Naive thymus-derived CD4-positive, alpha-beta T cell (primary cell): Measurements from ENCODE around the gene CES4A. TPM values are rescaled to one million over a fixed set of nuclear protein-coding genes. Genes with fewer than 3 reads are reported as not detected.

Source experiments
- ATAC-seq: fragments of 150-1000 bp; cut with Tn5 transposase; 2 replicates; pipeline ENCODE4 v1.10.0; 2021; ENCODE audit warnings: mild to moderate bottlenecking, moderate library complexity
- CTCF ChIA-PET: fragments of 350-600 bp; sonication (Branson Sonifier 250); formaldehyde crosslinking; loops from one replicate; lab custom pipeline; 2021; ENCODE audit warnings: antibody characterized with exemption; lab: Charles Lee
- POLR2A ChIA-PET: fragments of 350-600 bp; sonication (Branson Sonifier 250); formaldehyde crosslinking; loops from one replicate; lab custom pipeline; 2021; ENCODE audit warnings: antibody characterized with exemption, inconsistent platforms; lab: Charles Lee
- DNase-seq, 9 donors: peaks; one replicate each; pipeline versions ENCODE4 v3.0.0 to v3.0.0-alpha.2; 2020 to 2022; ENCODE audit warnings: mixed read lengths in 1 of 9
- H3K27ac ChIP-seq: one replicate; pipeline ENCODE4 v1.7.0; 2013; ENCODE audit warnings: mild to moderate bottlenecking, low read depth, low read length, moderate library complexity
- H3K27me3 ChIP-seq, 2 donors: one replicate each; pipeline ENCODE4 v1.7.0; 2013; ENCODE audit warnings: low read length in 2 of 2, mild to moderate bottlenecking in 2 of 2, moderate library complexity in 2 of 2; ENCODE audit not compliant: control insufficient read depth in 2 of 2, insufficient read depth in 2 of 2
- H3K36me3 ChIP-seq, 3 experiments: 1 replicate in 2 of 3; 2 replicates in 1 of 3; pipeline ENCODE4 v1.7.0; 2013; ENCODE audit warnings: low read length in 3 of 3, mild to moderate bottlenecking in 3 of 3, moderate library complexity in 1 of 3; ENCODE audit not compliant: insufficient read depth in 3 of 3, control insufficient read depth in 2 of 3
- H3K4me1 ChIP-seq, 2 donors: one replicate each; pipeline ENCODE4 v1.7.0; 2013; ENCODE audit warnings: low read length in 2 of 2, mild to moderate bottlenecking in 2 of 2, moderate library complexity in 1 of 2; ENCODE audit not compliant: control insufficient read depth in 2 of 2, insufficient read depth in 2 of 2
- H3K4me3 ChIP-seq: 2 replicates; pipeline ENCODE4 v1.7.0; 2013; ENCODE audit warnings: mild to moderate bottlenecking, low read length
- H3K9me3 ChIP-seq, 3 experiments: 1 replicate in 2 of 3; 2 replicates in 1 of 3; pipeline ENCODE4 v1.7.0; 2013; ENCODE audit warnings: low read length in 3 of 3; ENCODE audit not compliant: control insufficient read depth in 2 of 3
- H3K27ac Mint-ChIP-seq, 9 donors: one replicate each; pipeline ENCODE4 v1.8.0; 2020 to 2022; ENCODE audit warnings: mixed read lengths in 9 of 9, mild to moderate bottlenecking in 8 of 9, moderate library complexity in 5 of 9, inconsistent platforms in 2 of 9
- H3K27me3 Mint-ChIP-seq, 5 donors: one replicate each; pipeline ENCODE4 v1.8.0; 2021 to 2022; ENCODE audit warnings: mixed read lengths in 5 of 5, mild to moderate bottlenecking in 1 of 5
- H3K36me3 Mint-ChIP-seq, 5 donors: one replicate each; pipeline ENCODE4 v1.8.0; 2020 to 2022; ENCODE audit warnings: mixed read lengths in 5 of 5, mild to moderate bottlenecking in 3 of 5, inconsistent platforms in 1 of 5
- H3K4me1 Mint-ChIP-seq, 7 donors: one replicate each; pipeline ENCODE4 v1.8.0; 2020 to 2022; ENCODE audit warnings: mixed read lengths in 7 of 7, mild to moderate bottlenecking in 3 of 7, inconsistent platforms in 1 of 7
- H3K4me3 Mint-ChIP-seq, 10 donors: one replicate each; pipeline ENCODE4 v1.8.0; 2020 to 2022; ENCODE audit warnings: mild to moderate bottlenecking in 10 of 10, mixed read lengths in 10 of 10, moderate library complexity in 6 of 10, inconsistent platforms in 2 of 10
- H3K9me3 Mint-ChIP-seq, 11 donors: one replicate each; pipeline ENCODE4 v1.8.0; 2020 to 2022; ENCODE audit warnings: mixed read lengths in 11 of 11, mild to moderate bottlenecking in 4 of 11, inconsistent platforms in 1 of 11, moderate library complexity in 1 of 11
- intact Hi-C, 2 donors: fragments of 100-400 bp; cut with micrococcal nuclease; formaldehyde crosslinking; loops; one replicate each; pipeline ENCODE4 v1.15.1; 2023
- polyA plus RNA-seq, 2 donors: library from polyadenylated mRNA; unstranded; fragments of 300-500 nt; fragmentation: Illumina TruSeq; gene quantifications; one replicate each; pipeline ENCODE4 v1.2.3, GENCODE V29; 2021
- total RNA-seq, 6 experiments: library from RNA in 5 of 6; stranded (reverse) in 5 of 6; gene quantifications; 1 replicate in 5 of 6; 2 replicates in 1 of 6; pipeline ENCODE4 v1.2.3 and lab custom pipeline; 2021 to 2026

CES4A gene
- total and polyA plus RNA-seq, 7 experiments from 2014 or later, result 5.1 to 53.8 (median 20.5) TPM

DNA sequence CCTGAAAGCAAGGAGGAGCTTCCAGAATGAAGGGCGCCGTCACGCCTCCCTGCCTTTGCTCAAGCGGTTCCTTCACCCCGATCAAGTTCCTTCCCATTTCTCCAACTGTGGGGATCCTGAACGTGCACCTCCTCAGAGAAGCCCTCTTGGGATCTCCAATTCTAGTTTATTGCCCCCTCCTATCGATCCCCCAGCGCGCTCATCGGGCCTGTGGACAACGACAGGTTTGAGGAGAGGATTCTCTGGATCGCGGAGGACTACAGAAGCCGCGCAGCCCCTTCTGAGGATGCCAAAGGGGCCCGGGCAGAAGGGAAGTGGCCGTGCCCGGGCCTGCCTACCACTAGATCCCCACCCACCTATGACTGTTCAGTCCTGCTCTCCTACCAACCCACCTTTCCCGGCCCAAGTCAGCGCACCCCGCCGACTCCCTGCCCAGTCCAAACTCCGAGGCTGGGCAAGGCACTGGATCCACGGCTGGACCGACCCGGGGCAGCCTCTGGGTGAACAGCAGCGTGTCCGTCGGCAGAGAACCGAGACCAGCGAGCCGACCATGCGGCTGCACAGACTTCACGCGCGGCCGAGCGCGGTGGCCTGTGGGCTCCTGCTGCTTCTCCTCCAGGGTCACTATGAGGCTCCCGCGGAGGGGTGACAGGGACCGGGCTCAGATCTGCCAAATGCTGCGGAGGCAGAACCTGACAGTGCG is 40.1 kb upstream of the CES4A start:
- Mint-ChIP-seq H3K9me3 (peaks cover 0 to 7% (median 0%) of the 10 kb centered on the region in 11 donors), H3K27me3 (peaks cover 29 to 39% (median 39%) of the 10 kb centered on the region in 5 donors), H3K27ac (peak overlapping the region in 3 of 9 donors; percentile 18 to 59 (median 45)), H3K4me1 (peaks cover 13 to 24% (median 18%) of the 10 kb centered on the region in 7 donors), H3K36me3 (peaks cover 0 to 6% (median 0%) of the 10 kb centered on the region in 5 donors), H3K4me3 (peak overlapping the region; percentile 83 to 95 (median 92))
- H3K36me3 ChIP-seq, result peaks cover 0 to 6% (median 0%) of the 10 kb centered on the region in 3 experiments
- ATAC-seq, result peak; percentile 16
- peak overlapping the region; percentile 26 for H3K27ac ChIP-seq
- H3K4me1 ChIP-seq, result peaks cover 0 to 4% of the 10 kb centered on the region in 2 donors
- ChIA-PET POLR2A (no interaction called here), CTCF (interaction anchor here (0.6 kb wide), 2 partner anchors 12 to 29 kb away, joined by 3 read pairs; no protein-coding TSS in a partner anchor)
- no peaks in the 10 kb centered on the region for H3K27me3 ChIP-seq
- peak in 1 of 9 donors; percentile 15 for DNase-seq
- no peaks in the 10 kb centered on the region for H3K9me3 ChIP-seq
- intact Hi-C loops, result loop anchor here (5.0 kb wide), 3 partner anchors 51 to 329 kb away; partner anchors contain the start of genes CBFB (in 1 of the 2) and PLEKHG4 (in 1 of the 2)
- peak overlapping the region; percentile 45 for H3K4me3 ChIP-seq

DNA sequence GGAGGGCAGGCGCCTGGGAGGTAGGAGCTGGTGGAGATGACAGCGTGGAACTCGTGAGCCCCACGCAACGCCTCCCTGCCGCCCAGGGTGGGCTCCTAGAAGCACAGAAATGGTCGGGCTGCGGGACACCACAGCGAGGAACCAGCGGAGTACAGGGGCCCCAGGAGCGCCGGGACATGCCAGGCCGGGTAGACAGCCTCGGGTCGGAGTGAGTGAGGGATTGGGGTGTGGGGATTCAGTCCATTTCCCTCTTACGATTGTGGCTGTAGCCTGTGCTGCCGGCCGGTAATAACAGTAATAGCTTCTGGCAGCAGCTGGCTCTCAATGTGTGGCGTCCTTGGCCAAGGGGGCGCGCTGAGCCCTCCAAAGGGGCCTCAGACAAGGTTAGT is 39.6 kb upstream of the CES4A start:
- Histone ChIP-seq H3K4me1 (peaks cover 0 to 4% of the 10 kb centered on the region in 2 donors), H3K36me3 (peaks cover 0 to under 1% (median 0%) of the 10 kb centered on the region in 3 experiments), H3K9me3 (no peaks in the 10 kb centered on the region), H3K4me3 (no peak overlapping the region), H3K27ac (no peak overlapping the region), H3K27me3 (no peaks in the 10 kb centered on the region)
- DNase-seq, result no peak
- Mint-ChIP-seq H3K27ac (no peak overlapping the region), H3K9me3 (peaks cover 0 to 7% (median 0%) of the 10 kb centered on the region in 11 donors), H3K4me3 (peak overlapping the region; percentile 83 to 95 (median 92)), H3K36me3 (peaks cover 0 to 6% (median 0%) of the 10 kb centered on the region in 5 donors), H3K4me1 (peaks cover 13 to 25% (median 19%) of the 10 kb centered on the region in 7 donors), H3K27me3 (peaks cover 31 to 42% (median 40%) of the 10 kb centered on the region in 5 donors)
- ChIA-PET POLR2A (no interaction called here), CTCF (interaction anchor here (0.6 kb wide), 2 partner anchors 11 to 29 kb away, joined by 3 read pairs; no protein-coding TSS in a partner anchor)
- ATAC-seq, result no peak
- intact Hi-C loops, result loop anchor here (5.0 kb wide), 3 partner anchors 52 to 328 kb away; partner anchors contain the start of genes CBFB (in 1 of the 2) and PLEKHG4 (in 1 of the 2)

- ATAC-seq (no peak), DNase-seq (no peak)
- H3K27me3 Mint-ChIP-seq, result peaks cover 35 to 46% (median 43%) of the 10 kb centered on the region in 5 donors
- ChIA-PET POLR2A (no interaction called here), CTCF (no interaction called here)
- H3K4me3 Mint-ChIP-seq, result peak overlapping the region in 7 of 10 donors; percentile 1 to 94 (median 53)
- H3K4me1 Mint-ChIP-seq, result peaks cover 13 to 28% (median 20%) of the 10 kb centered on the region in 7 donors
- H3K27me3 ChIP-seq, result no peaks in the 10 kb centered on the region
- H3K9me3 ChIP-seq, result no peaks in the 10 kb centered on the region
- H3K27ac Mint-ChIP-seq, result peak overlapping the region in 1 of 9 donors; percentile 56
- intact Hi-C loops, result loop anchor here (5.0 kb wide), 3 partner anchors 52 to 328 kb away; partner anchors contain the start of genes CBFB (in 1 of the 2) and PLEKHG4 (in 1 of the 2)
- H3K36me3 Mint-ChIP-seq, result peaks cover 0 to 6% (median 0%) of the 10 kb centered on the region in 5 donors
- peaks cover 0 to 4% of the 10 kb centered on the region in 2 donors for H3K4me1 ChIP-seq
- no peak overlapping the region for H3K4me3 ChIP-seq
- H3K36me3 ChIP-seq, result no peaks in the 10 kb centered on the region
- no peak overlapping the region for H3K27ac ChIP-seq
- H3K9me3 Mint-ChIP-seq, result peaks cover 0 to 7% (median 0%) of the 10 kb centered on the region in 11 donors
Measured at GRCh38 chr16:66949472-66949871, 38.9 kb upstream of the CES4A start.

- no peak for ATAC-seq
- peaks cover 35 to 46% (median 43%) of the 10 kb centered on the region in 5 donors for H3K27me3 Mint-ChIP-seq
- Histone ChIP-seq H3K27me3 (no peaks in the 10 kb centered on the region), H3K36me3 (no peaks in the 10 kb centered on the region), H3K4me1 (peaks cover 0 to 4% of the 10 kb centered on the region in 2 donors), H3K27ac (no peak overlapping the region), H3K4me3 (no peak overlapping the region), H3K9me3 (no peaks in the 10 kb centered on the region)
- H3K9me3 Mint-ChIP-seq, result peaks cover 0 to 7% (median 0%) of the 10 kb centered on the region in 11 donors
- no peak overlapping the region for H3K27ac Mint-ChIP-seq
- H3K4me1 Mint-ChIP-seq, result peaks cover 13 to 28% (median 20%) of the 10 kb centered on the region in 7 donors
- no peak for DNase-seq
- peaks cover 0 to 6% (median 0%) of the 10 kb centered on the region in 5 donors for H3K36me3 Mint-ChIP-seq
- ChIA-PET POLR2A (no interaction called here), CTCF (no interaction called here)
- intact Hi-C loops, result no loop called here
- peak overlapping the region in 1 of 10 donors; percentile 4 for H3K4me3 Mint-ChIP-seq
Measured at GRCh38 chr16:66950437-66950836, 38.0 kb upstream of the CES4A start.

DNA sequence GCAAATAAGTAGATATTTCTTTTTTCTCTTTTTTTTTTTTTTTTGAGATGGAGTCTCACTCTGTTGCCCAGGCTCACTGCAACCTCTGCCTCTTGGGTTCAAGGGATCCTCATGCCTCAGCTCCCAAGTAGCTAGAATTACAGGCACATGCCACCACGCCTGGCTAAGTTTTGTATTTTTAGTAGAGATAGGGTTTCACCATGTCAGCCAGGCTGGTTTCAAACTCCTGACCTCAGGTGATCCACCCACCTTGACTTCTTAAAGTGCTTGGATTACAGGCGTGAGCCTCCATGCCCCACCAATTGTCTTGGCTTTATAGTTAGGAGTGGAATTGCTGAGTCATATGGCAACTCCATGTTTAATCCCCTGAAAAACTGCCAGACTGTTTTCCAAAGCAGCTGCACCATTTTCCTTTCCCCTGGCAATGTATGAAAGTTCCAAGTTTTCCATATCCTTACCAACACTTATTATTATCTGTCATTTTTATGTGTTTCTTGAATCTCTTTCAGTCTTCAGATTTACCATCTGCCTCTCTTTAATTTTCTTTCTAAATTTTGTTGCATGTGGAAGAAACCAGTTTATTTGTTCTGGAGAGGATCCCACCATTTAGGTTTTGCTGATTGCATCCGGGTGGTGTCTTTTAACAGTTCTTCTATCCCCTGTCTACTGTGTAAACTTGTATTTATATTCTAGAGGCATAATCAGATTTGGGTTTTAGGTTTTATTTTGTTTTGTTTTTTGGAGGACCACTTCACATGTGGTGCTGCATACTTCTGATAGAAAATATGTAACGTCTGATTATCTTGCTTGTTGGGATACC is 37.2 kb upstream of the CES4A start:
- DNase-seq (no peak), ATAC-seq (no peak)
- no peak overlapping the region for H3K27ac ChIP-seq
- POLR2A ChIA-PET, result no interaction called here
- CTCF ChIA-PET, result no interaction called here
- Mint-ChIP-seq H3K36me3 (peaks cover 0 to 6% (median 0%) of the 10 kb centered on the region in 5 donors), H3K27me3 (peaks cover 35 to 46% (median 43%) of the 10 kb centered on the region in 5 donors), H3K4me1 (peaks cover 13 to 28% (median 20%) of the 10 kb centered on the region in 7 donors), H3K9me3 (peaks cover 0 to 7% (median 0%) of the 10 kb centered on the region in 11 donors), H3K4me3 (no peak overlapping the region), H3K27ac (no peak overlapping the region)
- intact Hi-C loops, result no loop called here
- no peaks in the 10 kb centered on the region for H3K9me3 ChIP-seq
- no peaks in the 10 kb centered on the region for H3K36me3 ChIP-seq
- H3K4me1 ChIP-seq, result peaks cover 0 to 4% of the 10 kb centered on the region in 2 donors
- no peaks in the 10 kb centered on the region for H3K27me3 ChIP-seq
- no peak overlapping the region for H3K4me3 ChIP-seq
